Liver (tissue), 9 donors: ENCODE measurements around the gene CALML3. TPM values are rescaled to one million over a fixed set of nuclear protein-coding genes. Genes with fewer than 3 reads are reported as not detected.

ENCODE experiments used
- DNase-seq: peaks from one replicate; pipeline ENCODE4 v3.0.0-alpha.2; 2017; ENCODE audit warnings: low spot score
- H3K27ac ChIP-seq, 2 donors: one replicate each; pipeline ENCODE4 v1.7.0; 2013; ENCODE audit warnings: inconsistent platforms in 2 of 2, low read length in 2 of 2, control low read depth in 1 of 2, low read depth in 1 of 2, mild to moderate bottlenecking in 1 of 2
- H3K27me3 ChIP-seq, 4 donors: one replicate each; pipeline versions ENCODE4 v1.6.1 to v1.7.0; 2013; ENCODE audit warnings: low read length in 3 of 4, inconsistent platforms in 1 of 4, mild to moderate bottlenecking in 1 of 4, moderate library complexity in 1 of 4; ENCODE audit not compliant: control insufficient read depth in 4 of 4, insufficient read depth in 4 of 4
- H3K36me3 ChIP-seq, 4 donors: one replicate each; pipeline versions ENCODE4 v1.6.1 to v1.7.0; 2013; ENCODE audit warnings: low read length in 3 of 4, mild to moderate bottlenecking in 3 of 4, low read depth in 1 of 4, moderate library complexity in 1 of 4; ENCODE audit not compliant: control insufficient read depth in 4 of 4, insufficient read depth in 3 of 4
- H3K4me1 ChIP-seq, 4 donors: one replicate each; pipeline versions ENCODE4 v1.6.1 to v1.7.0; 2013; ENCODE audit warnings: low read length in 3 of 4, mild to moderate bottlenecking in 3 of 4, moderate library complexity in 1 of 4; ENCODE audit not compliant: control insufficient read depth in 4 of 4, insufficient read depth in 4 of 4
- H3K4me3 ChIP-seq, 3 donors: one replicate each; pipeline versions ENCODE4 v1.6.1 to v1.7.0; 2013; ENCODE audit warnings: low read length in 3 of 3, control low read depth in 1 of 3, low read depth in 1 of 3, mild to moderate bottlenecking in 1 of 3
- H3K9ac ChIP-seq, 2 donors: one replicate each; pipeline ENCODE4 v1.7.0; 2013; ENCODE audit warnings: low read length in 2 of 2, mild to moderate bottlenecking in 2 of 2, moderate library complexity in 2 of 2, control low read depth in 1 of 2, low read depth in 1 of 2
- H3K9me3 ChIP-seq, 4 donors: one replicate each; pipeline versions ENCODE4 v1.6.1 to v1.7.0; 2013; ENCODE audit warnings: low read length in 3 of 4; ENCODE audit not compliant: control insufficient read depth in 4 of 4
- CTCF ChIP-seq: fragments of 150-350 bp; IDR thresholded peaks from 2 replicates; pipeline ENCODE4 v1.5.1; 2017; ENCODE audit warnings: improper control_type of control experiment, low read depth, low read length; ENCODE audit not compliant: missing input control
- EGR1 ChIP-seq, 2 donors: IDR thresholded peaks; 2 replicates each; pipeline ENCODE4 v1.6.1; 2016 to 2018; ENCODE audit warnings: antibody characterized with exemption in 2 of 2, low read depth in 2 of 2
- FOXA2 ChIP-seq: IDR thresholded peaks from 2 replicates; pipeline ENCODE4 v1.6.1; 2016; ENCODE audit warnings: antibody characterized with exemption
- GABPA ChIP-seq, 2 donors: IDR thresholded peaks in 1 of 2; conservative IDR thresholded peaks in 1 of 2; 2 replicates each; pipeline ENCODE4 v1.6.1; 2016; ENCODE audit warnings: antibody characterized with exemption in 2 of 2, mild to moderate bottlenecking in 1 of 2, moderate library complexity in 1 of 2
- HNF4A ChIP-seq, 2 donors: conservative IDR thresholded peaks; 2 replicates each; pipeline ENCODE4 v1.6.1; 2016; ENCODE audit warnings: antibody characterized with exemption in 2 of 2, mild to moderate bottlenecking in 2 of 2
- HNF4G ChIP-seq: IDR thresholded peaks from 2 replicates; pipeline ENCODE4 v1.6.1; 2016; ENCODE audit warnings: antibody characterized with exemption
- JUND ChIP-seq, 2 donors: IDR thresholded peaks; 2 replicates each; pipeline ENCODE4 v1.6.1; 2016; ENCODE audit warnings: antibody characterized with exemption in 2 of 2
- MAX ChIP-seq: IDR thresholded peaks from 2 replicates; pipeline ENCODE4 v1.6.1; 2016; ENCODE audit warnings: antibody characterized with exemption
- NR2F2 ChIP-seq: IDR thresholded peaks from 2 replicates; pipeline ENCODE4 v1.6.1; 2016; ENCODE audit warnings: antibody characterized with exemption
- REST ChIP-seq: IDR thresholded peaks from 2 replicates; pipeline ENCODE4 v1.6.1; 2016; ENCODE audit warnings: antibody characterized with exemption, mild to moderate bottlenecking
- RXRA ChIP-seq, 2 donors: IDR thresholded peaks; 2 replicates each; pipeline ENCODE4 v1.6.1; 2017 to 2018; ENCODE audit warnings: antibody characterized with exemption in 2 of 2, mild to moderate bottlenecking in 1 of 2
- SP1 ChIP-seq: IDR thresholded peaks from 2 replicates; pipeline ENCODE4 v1.6.1; 2018; ENCODE audit warnings: antibody characterized with exemption, mild to moderate bottlenecking
- YY1 ChIP-seq: IDR thresholded peaks from 2 replicates; pipeline ENCODE4 v1.6.1; 2016; ENCODE audit warnings: antibody characterized with exemption, mild to moderate bottlenecking
- WGBS: extraction: QIAGEN DNeasy Blood & Tissue Kit; methylation state at CpG from one replicate; pipeline ENCODE4 v1.1.7; 2013; 5-methylcytosine and 5-hydroxymethylcytosine counted together
- polyA plus RNA-seq, 2 donors: library from polyadenylated mRNA; stranded (reverse) in 1 of 2; unstranded in 1 of 2; fragments of 200-250 nt in 1 of 2; fragments of >200 nt in 1 of 2; fragmentation: Nextera tagmentation in 1 of 2; extraction: Ambion mirVana in 1 of 2; gene quantifications; one replicate each; pipeline versions ENCODE4 v1.2.1 to v1.2.3, GENCODE V29; 2013 to 2015
- total RNA-seq, 2 donors: library from RNA; depleted of rRNA; stranded (reverse); fragments of >200 nt; gene quantifications; one replicate each; pipeline ENCODE4 v1.2.3, GENCODE V29; 2014
- TF ChIP-seq, protein P1 (sequence below): IDR thresholded peaks from 2 replicates; pipeline ENCODE4 v1.6.1; 2016; ENCODE audit warnings: antibody characterized with exemption
- TF ChIP-seq, protein P2 (sequence below): IDR thresholded peaks from 2 replicates; pipeline ENCODE4 v1.6.1; 2016; ENCODE audit warnings: antibody characterized with exemption
- donor health status: healthy.
- donor health status: healthy.
- donor health status: healthy.
- donor health status: healthy.
- donor health status: healthy.

Gene CALML3
- total and polyA plus RNA-seq, 4 donors: not detected

DNA sequence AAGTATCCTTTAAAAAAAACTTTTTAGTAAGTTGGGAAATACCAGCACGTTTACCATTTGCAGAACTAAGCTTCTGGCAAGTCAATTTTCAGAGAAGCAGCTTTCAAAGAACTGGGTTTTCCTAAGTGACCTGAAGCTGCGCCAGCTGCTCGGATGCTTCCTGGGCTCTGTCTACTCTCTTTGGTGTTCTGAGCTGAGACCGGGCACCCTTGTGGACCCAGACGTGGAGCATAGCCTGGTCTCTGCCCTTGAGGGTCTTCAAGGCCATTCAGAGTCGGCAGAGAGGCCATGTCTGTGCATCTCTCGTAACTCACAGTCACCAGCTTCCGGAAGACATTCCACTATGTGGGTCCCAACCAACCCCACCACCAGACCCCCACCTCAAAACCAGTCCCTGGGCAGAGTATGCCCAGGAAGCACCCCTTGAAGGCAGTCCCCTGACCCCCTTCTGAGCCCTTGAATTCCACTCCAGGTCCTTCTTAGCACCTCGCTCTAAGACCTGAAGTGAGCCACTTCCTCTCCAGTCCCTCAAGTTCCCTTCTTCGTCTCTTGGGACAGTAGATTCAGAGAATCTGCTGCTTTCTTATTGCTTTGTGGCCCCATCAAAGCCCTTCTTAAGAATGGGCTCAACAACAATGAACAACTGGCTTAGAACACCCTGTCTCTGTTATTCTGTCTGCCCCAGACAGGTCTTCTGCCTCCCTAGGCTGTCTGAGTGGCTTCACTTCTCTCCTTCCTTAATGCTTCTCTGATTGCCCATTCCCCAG lies 33.9 kb upstream of the CALML3 start:
- DNase-seq: no peak
- Histone ChIP-seq H3K9me3 (peaks cover 0 to 3% (median 0%) of the 10 kb centered on the region in 4 donors), H3K4me1 (peaks cover 0 to 10% (median 8%) of the 10 kb centered on the region in 4 donors), H3K4me3 (no peak overlapping the region), H3K27ac (no peak overlapping the region), H3K27me3 (no peaks in the 10 kb centered on the region), H3K9ac (no peak overlapping the region), H3K36me3 (no peaks in the 10 kb centered on the region)
- TF ChIP-seq, protein P1, sequence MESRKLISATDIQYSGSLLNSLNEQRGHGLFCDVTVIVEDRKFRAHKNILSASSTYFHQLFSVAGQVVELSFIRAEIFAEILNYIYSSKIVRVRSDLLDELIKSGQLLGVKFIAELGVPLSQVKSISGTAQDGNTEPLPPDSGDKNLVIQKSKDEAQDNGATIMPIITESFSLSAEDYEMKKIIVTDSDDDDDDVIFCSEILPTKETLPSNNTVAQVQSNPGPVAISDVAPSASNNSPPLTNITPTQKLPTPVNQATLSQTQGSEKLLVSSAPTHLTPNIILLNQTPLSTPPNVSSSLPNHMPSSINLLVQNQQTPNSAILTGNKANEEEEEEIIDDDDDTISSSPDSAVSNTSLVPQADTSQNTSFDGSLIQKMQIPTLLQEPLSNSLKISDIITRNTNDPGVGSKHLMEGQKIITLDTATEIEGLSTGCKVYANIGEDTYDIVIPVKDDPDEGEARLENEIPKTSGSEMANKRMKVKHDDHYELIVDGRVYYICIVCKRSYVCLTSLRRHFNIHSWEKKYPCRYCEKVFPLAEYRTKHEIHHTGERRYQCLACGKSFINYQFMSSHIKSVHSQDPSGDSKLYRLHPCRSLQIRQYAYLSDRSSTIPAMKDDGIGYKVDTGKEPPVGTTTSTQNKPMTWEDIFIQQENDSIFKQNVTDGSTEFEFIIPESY: no peak
- TF ChIP-seq REST (no peak), HNF4A (conservative IDR thresholded peaks at IDR 0.05) (no peak), SP1 (no peak), HNF4G (no peak), MAX (no peak), RXRA (IDR thresholded peaks at IDR 0.05) (no peak), CTCF (no peak), NR2F2 (no peak), EGR1 (IDR thresholded peaks at IDR 0.05; ENCODE audit: low read depth in 2 of 2) (no peak), GABPA (IDR thresholded peaks at IDR 0.05 in 1 of 2, conservative IDR thresholded peaks at IDR 0.05 in 1 of 2) (no peak)
- TF ChIP-seq, protein P2, sequence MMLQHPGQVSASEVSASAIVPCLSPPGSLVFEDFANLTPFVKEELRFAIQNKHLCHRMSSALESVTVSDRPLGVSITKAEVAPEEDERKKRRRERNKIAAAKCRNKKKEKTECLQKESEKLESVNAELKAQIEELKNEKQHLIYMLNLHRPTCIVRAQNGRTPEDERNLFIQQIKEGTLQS: no peak
- 89% methylated on average over 10 of the region's 10 CpGs for WGBS

DNA sequence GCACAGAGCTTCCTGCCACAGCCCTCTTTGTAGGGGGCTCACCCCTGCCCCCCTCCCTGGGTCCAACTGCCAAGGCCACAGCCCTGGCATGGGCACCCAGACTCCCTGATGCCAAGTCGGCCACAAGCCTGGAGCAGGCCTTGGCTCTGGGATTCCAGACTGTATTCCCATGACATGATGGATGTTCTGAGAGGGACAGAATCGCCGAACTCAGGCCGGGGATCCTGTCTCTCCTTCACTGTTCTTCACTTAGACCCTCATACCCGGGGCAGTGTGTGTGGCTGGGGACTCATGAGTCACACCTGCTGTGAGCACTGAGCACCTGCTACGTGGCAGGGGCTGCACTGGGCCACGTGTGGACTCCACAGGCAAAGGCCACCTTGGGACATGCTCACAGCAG lies 33.3 kb upstream of the CALML3 start:
- no peak overlapping the region for H3K4me3 ChIP-seq
- H3K36me3 ChIP-seq: no peaks in the 10 kb centered on the region
- 95% methylated on average over 7 of the region's 7 CpGs for WGBS
- H3K27ac ChIP-seq: no peak overlapping the region
- no peak for DNase-seq
- H3K9me3 ChIP-seq: peaks cover 0 to 3% (median 0%) of the 10 kb centered on the region in 4 donors
- H3K27me3 ChIP-seq: no peaks in the 10 kb centered on the region
- peaks cover 0 to 10% (median 8%) of the 10 kb centered on the region in 4 donors for H3K4me1 ChIP-seq
- no peak overlapping the region for H3K9ac ChIP-seq
- TF ChIP-seq JUND (IDR thresholded peaks at IDR 0.05) (no peak), YY1 (no peak), SP1 (no peak), RXRA (IDR thresholded peaks at IDR 0.05) (no peak), FOXA2 (no peak), CTCF (no peak)
- TF ChIP-seq, protein P2: no peak
- TF ChIP-seq, protein P1: no peak
